Stomach (tissue), 9 donors: ENCODE measurements around the gene FBXL15. TPM values are rescaled to one million over a fixed set of nuclear protein-coding genes. Genes with fewer than 3 reads are reported as not detected.

ENCODE experiments used
- DNase-seq, 2 donors: peaks; one replicate each; pipeline versions ENCODE4 v3.0.0 to v3.0.0-alpha.2; 2013 to 2019
- H3K27ac ChIP-seq, 5 donors: fragments of 200-600 bp in 4 of 5; sonication (generic) in 4 of 5; one replicate each; pipeline ENCODE4 v1.5.1; 2013 to 2019; ENCODE audit warnings: mild to moderate bottlenecking in 1 of 5, moderate library complexity in 1 of 5
- H3K27me3 ChIP-seq, 3 donors: fragments of 200-600 bp; sonication (generic); one replicate each; pipeline ENCODE4 v1.5.1; 2017 to 2019; ENCODE audit warnings: mixed run types in 1 of 3
- H3K36me3 ChIP-seq, 4 donors: fragments of 200-600 bp; sonication (generic); 1 replicate in 3 of 4; 2 replicates in 1 of 4; pipeline ENCODE4 v1.5.1; 2016 to 2019
- H3K4me1 ChIP-seq, 4 donors: fragments of 200-600 bp; sonication (generic); one replicate each; pipeline ENCODE4 v1.5.1; 2016 to 2019
- H3K4me3 ChIP-seq, 4 donors: fragments of 200-600 bp; sonication (generic) in 3 of 4; one replicate each; pipeline ENCODE4 v1.5.1; 2016 to 2019; ENCODE audit warnings: mild to moderate bottlenecking in 1 of 4
- H3K9me3 ChIP-seq, 4 donors: fragments of 200-600 bp; sonication (generic); one replicate each; pipeline ENCODE4 v1.5.1; 2016 to 2019
- EP300 ChIP-seq: sonication (generic); formaldehyde crosslinking; IDR thresholded peaks from one replicate; pipeline ENCODE4 v1.6.1; 2017; ENCODE audit warnings: antibody characterized with exemption
- POLR2A ChIP-seq, 4 donors: fragments of 450-650 bp; IDR thresholded peaks; one replicate each; pipeline ENCODE4 v1.6.1; 2016; ENCODE audit warnings: antibody characterized with exemption in 4 of 4, control low read depth in 2 of 4, mild to moderate bottlenecking in 1 of 4, moderate library complexity in 1 of 4
- POLR2AphosphoS5 ChIP-seq, 3 donors: sonication (generic); formaldehyde crosslinking; IDR thresholded peaks; one replicate each; pipeline ENCODE4 v1.6.1; 2016; ENCODE audit warnings: antibody characterized with exemption in 3 of 3
- WGBS, 5 donors: extraction: QIAGEN DNeasy Blood & Tissue Kit in 3 of 5; methylation state at CpG; one replicate each; pipeline versions ENCODE4 v1.1.5 to v1.1.7; 2013 to 2018; 5-methylcytosine and 5-hydroxymethylcytosine counted together
- intact Hi-C: fragments of 100-400 bp; cut with DNase I; formaldehyde crosslinking; loops from one replicate; pipeline ENCODE4 v1.15.1; 2023; ENCODE audit warnings: low total_unique reads
- polyA plus RNA-seq, 3 donors: library from polyadenylated mRNA; stranded (reverse); fragments of 200-250 nt; gene quantifications; one replicate each; pipeline ENCODE4 v1.2.3, GENCODE V29; 2013
- small RNA-seq, 4 donors: library from RNA; depleted of rRNA; stranded (forward); fragments of <200 nt; gene quantifications; one replicate each; pipeline ENCODE3, GENCODE V24; 2016
- total RNA-seq, 5 donors: library from RNA; depleted of rRNA; stranded (reverse); fragments of >200 nt; gene quantifications; one replicate each; pipeline versions ENCODE4 v1.1.0 to v1.2.3, GENCODE V29; 2014 to 2016
- TF ChIP-seq, protein P1 (sequence below), 7 experiments: fragments of 450-650 bp in 4 of 7; fragments of 200-600 bp in 3 of 7; sonication (generic) in 3 of 7; IDR thresholded peaks; one replicate each; pipeline ENCODE4 v1.5.1; 2016 to 2019; ENCODE audit warnings: antibody characterized with exemption in 7 of 7, control low read depth in 2 of 7, mild to moderate bottlenecking in 1 of 7
- donor health status: healthy with polysubstance abuse.
- donor health status: Bipolar disorder and iron deficiency.
- donor health status: healthy.

FBXL15 gene
- total and polyA plus RNA-seq, 8 donors = 3.5 to 315 (median 19.8) TPM

GRCh38 chr10:102470579-102471546 is 50.2 kb downstream of the FBXL15 start:
- 93 to 95% (median 94%) methylated on average over 16 to 36 of the region's 36 CpGs for WGBS, 5 donors
- peaks cover 0 to 23% (median 11%) of the 10 kb centered on the region in 4 donors for H3K4me1 ChIP-seq

More at GRCh38 chr10:102470579-102471546, 50.2 kb downstream of the FBXL15 start:
- Histone ChIP-seq H3K9me3 (no peaks in the 10 kb centered on the region), H3K27ac (no peak overlapping the region), H3K4me3 (no peak overlapping the region), H3K36me3 (peaks cover 0 to 19% (median 7%) of the 10 kb centered on the region in 4 donors), H3K27me3 (no peaks in the 10 kb centered on the region)
- DNase-seq = no peak
- TF ChIP-seq EP300 = no peak
- TF ChIP-seq POLR2A (IDR thresholded peaks at IDR 0.05) = no peak
- TF ChIP-seq, protein P1, sequence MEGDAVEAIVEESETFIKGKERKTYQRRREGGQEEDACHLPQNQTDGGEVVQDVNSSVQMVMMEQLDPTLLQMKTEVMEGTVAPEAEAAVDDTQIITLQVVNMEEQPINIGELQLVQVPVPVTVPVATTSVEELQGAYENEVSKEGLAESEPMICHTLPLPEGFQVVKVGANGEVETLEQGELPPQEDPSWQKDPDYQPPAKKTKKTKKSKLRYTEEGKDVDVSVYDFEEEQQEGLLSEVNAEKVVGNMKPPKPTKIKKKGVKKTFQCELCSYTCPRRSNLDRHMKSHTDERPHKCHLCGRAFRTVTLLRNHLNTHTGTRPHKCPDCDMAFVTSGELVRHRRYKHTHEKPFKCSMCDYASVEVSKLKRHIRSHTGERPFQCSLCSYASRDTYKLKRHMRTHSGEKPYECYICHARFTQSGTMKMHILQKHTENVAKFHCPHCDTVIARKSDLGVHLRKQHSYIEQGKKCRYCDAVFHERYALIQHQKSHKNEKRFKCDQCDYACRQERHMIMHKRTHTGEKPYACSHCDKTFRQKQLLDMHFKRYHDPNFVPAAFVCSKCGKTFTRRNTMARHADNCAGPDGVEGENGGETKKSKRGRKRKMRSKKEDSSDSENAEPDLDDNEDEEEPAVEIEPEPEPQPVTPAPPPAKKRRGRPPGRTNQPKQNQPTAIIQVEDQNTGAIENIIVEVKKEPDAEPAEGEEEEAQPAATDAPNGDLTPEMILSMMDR (IDR thresholded peaks at IDR 0.05) = no peak
- TF ChIP-seq POLR2AphosphoS5 (IDR thresholded peaks at IDR 0.05) = no peak
- intact Hi-C loops = no loop called here

Small RNA genes within 50 kb of the gene (small RNA-seq; reads per million reads assigned to genes)
- gene MIR146B = 831 to 6,846 (median 4,766) reads per million in 4 donors

Other genes starting within 250 kb of the FBXL15 start
- not detected for gene ELOVL3, start 194.5 kb upstream of the FBXL15 start, total RNA-seq
- gene ELOVL3, start 194.5 kb upstream of the FBXL15 start, polyA plus RNA-seq = under 1 TPM in 2 of 3 donors, not detected in 1; 0.20 to 0.31 TPM
- gene PITX3, start 179.3 kb upstream of the FBXL15 start, total RNA-seq = not detected
- gene PITX3, start 179.3 kb upstream of the FBXL15 start, polyA plus RNA-seq = not detected
- gene GBF1, start 175.3 kb upstream of the FBXL15 start, total RNA-seq = 10 to 100 TPM; 21.7 to 47.3 (median 35.8) TPM
- 1 to 10 TPM; 5.7 to 8.0 (median 7.9) TPM for gene GBF1, start 175.3 kb upstream of the FBXL15 start, polyA plus RNA-seq
- 10 to 100 TPM in 4 of 5 donors, 1 to 10 TPM in 1; 9.7 to 84.0 (median 26.7) TPM for gene NFKB2, start 25.1 kb upstream of the FBXL15 start, total RNA-seq
- 10 to 100 TPM; 19.2 to 25.6 (median 20.0) TPM for gene NFKB2, start 25.1 kb upstream of the FBXL15 start, polyA plus RNA-seq
- 10 to 100 TPM; 24.5 to 74.7 (median 24.6) TPM for gene PSD, start 2.1 kb upstream of the FBXL15 start, total RNA-seq
- gene PSD, start 2.1 kb upstream of the FBXL15 start, polyA plus RNA-seq = 10 to 100 TPM in 1 of 3 donors, 1 to 10 TPM in 2; 2.2 to 10.4 (median 2.3) TPM
- 100 to 1,000 TPM in 1 of 5 donors, 10 to 100 TPM in 4; 15.9 to 145 (median 31.8) TPM for gene CUEDC2, start 11.7 kb downstream of the FBXL15 start, total RNA-seq
- 10 to 100 TPM; 48.6 to 59.2 (median 49.2) TPM for gene CUEDC2, start 11.7 kb downstream of the FBXL15 start, polyA plus RNA-seq
- gene C10orf95, start 30.7 kb downstream of the FBXL15 start, total RNA-seq = 1 to 10 TPM in 1 of 5 donors, not detected in 4; 8.0 TPM
- under 1 TPM; 0.46 to 0.62 (median 0.53) TPM for gene C10orf95, start 30.7 kb downstream of the FBXL15 start, polyA plus RNA-seq
- gene ACTR1A, start 81.9 kb downstream of the FBXL15 start, total RNA-seq = 100 to 1,000 TPM in 1 of 5 donors, 10 to 100 TPM in 4; 46.9 to 277 (median 64.3) TPM
- 10 to 100 TPM; 41.5 to 60.7 (median 43.9) TPM for gene ACTR1A, start 81.9 kb downstream of the FBXL15 start, polyA plus RNA-seq
- 10 to 100 TPM in 2 of 5 donors, 1 to 10 TPM in 2, under 1 TPM in 1; 0.29 to 26.3 (median 5.4) TPM for gene SUFU, start 83.1 kb downstream of the FBXL15 start, total RNA-seq
- gene SUFU, start 83.1 kb downstream of the FBXL15 start, polyA plus RNA-seq = 1 to 10 TPM; 2.9 to 4.1 (median 3.2) TPM
- 100 to 1,000 TPM in 3 of 5 donors, 10 to 100 TPM in 2; 40.0 to 253 (median 149) TPM for gene TRIM8, start 223.6 kb downstream of the FBXL15 start, total RNA-seq
- gene TRIM8, start 223.6 kb downstream of the FBXL15 start, polyA plus RNA-seq = 10 to 100 TPM; 45.6 to 83.2 (median 68.4) TPM